GM08714 (cell line): ENCODE measurements around the gene RAB7B.
"Not testable (repeated sequence)": the region's sequence is repeated elsewhere in the genome, so short reads cannot be mapped to it uniquely, and the experiment has no call there.

Source experiments
- H3K4me3 ChIP-seq: fragments of 200-500 bp; sonication (Bioruptor generic); 2 replicates; pipeline ENCODE4 v1.5.1; 2014; ENCODE audit warnings: mild to moderate bottlenecking, low read length, inconsistent platforms
- ZNF274 ChIP-seq: IDR thresholded peaks from 2 replicates; pipeline ENCODE4 v1.6.1; 2012; ENCODE audit warnings: mild to moderate bottlenecking, low read depth, low read length

Gene RAB7B

DNA sequence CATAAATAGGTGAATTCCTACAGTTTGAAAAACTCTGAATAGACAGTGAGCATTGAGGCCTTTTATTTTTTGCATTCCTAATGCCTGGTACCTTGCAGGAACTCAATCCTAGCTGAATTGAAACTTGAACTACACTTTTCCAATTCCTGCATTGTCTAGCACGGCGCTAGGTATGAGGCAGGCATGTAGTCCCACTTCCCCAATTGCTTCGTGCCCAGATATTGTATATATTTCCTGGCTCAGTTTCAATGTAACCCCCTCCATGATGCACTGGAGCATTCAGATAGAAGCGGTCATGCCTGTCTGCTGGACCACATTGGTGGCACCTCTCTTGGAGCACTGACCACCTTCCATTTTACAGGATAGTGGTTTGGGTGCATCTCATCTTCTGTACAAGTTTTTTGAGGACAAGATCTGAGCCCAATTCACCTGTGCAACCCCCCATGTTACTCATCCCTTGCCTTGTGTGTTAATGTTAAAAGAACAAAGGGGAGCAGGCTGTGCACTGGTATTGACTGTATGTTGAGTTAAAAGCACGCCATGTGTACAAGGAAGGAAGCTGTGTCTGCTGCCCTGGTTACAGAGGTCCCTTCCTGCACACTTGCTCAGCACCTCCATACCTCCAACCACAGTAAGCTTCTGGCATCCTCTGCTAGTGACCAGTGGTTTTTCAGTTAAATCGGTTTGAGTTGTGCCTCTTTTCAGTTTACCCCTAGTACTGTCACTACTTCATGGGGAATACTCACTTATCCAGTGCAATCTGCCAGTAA, 10.0 kb upstream of the RAB7B start:
- no peak for TF ChIP-seq ZNF274
- H3K4me3 ChIP-seq, result no peak overlapping the region

DNA sequence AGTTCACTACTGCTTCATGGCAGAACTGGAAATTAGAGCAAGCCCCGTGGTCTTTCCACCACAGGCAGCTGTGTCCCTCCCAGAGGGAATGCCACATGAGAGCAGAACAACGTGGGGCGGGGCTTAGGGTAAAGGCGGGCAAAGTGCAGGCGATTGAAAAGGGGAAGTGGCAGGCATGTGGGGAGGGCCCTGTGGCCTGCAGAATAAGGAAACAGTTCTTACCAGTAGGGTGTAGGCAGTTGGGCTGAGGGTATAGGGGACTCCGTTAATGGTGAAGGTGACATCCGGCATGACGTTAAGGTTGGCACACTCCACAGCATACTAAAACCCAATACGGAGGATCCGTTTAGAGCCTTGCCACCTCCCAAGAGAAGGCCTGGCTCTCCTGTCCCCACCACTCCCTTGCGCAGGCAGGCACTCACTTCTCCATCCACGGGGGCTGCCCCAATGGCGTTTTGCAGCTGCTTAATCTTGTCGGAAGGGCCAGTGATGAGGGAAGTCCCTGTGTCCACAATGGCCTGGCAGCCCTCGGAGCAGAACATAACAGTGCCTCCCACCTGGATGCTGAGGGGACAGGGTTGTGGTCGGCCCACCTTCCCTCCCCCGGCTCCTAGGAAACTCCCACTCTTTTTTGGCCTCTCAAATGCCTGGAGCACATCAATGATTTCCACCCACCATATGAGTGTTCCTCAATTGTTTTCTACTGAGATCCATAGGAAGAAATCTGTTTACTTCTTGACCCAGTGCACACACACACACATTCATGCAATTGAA, 9.1 kb upstream of the RAB7B start:
- no peak for TF ChIP-seq ZNF274
- no peak overlapping the region for H3K4me3 ChIP-seq

DNA sequence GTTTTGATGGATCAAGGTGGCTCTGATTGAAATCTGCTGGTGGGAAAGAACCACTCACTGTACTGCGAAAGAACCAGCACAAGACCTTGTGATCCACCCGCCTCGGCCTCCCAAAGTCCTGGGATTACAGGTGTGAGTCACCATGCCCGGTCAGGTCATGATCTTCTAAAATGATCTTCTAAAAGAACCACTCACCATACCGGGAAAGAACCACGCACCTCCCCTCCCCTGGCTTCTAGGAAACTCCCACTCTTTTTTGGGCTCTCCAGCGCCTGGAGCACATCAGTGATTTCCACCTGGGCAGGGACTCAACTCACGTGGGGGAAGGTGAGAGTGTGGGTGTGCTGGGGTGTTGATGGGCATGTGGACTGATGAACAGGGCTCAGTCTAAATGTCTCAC, 7.9 kb upstream of the RAB7B start:
- no peak for TF ChIP-seq ZNF274
- H3K4me3 ChIP-seq, result no peak overlapping the region

DNA sequence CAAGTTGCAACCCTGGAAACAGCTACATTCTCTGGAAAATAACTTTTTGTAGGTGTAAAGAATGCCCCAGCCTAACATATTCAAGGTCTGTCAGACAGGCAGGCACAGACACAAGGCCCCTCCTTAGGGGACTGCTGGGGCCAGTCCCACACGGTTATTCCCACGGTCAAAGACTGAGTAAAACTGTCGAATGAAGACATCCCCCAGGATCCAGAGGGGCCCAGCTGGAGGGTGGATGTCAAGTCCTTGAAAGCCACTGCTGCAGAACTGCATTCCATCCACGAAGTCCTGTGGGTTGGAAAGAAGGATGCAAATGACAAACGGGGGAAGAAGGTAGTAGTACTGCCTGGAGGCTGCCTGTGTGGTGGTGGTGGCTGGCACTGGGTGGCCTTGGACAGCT, 6.9 kb upstream of the RAB7B start:
- H3K4me3 ChIP-seq, result no peak overlapping the region
- TF ChIP-seq ZNF274, result no peak

- no peak for TF ChIP-seq ZNF274
- H3K4me3 ChIP-seq, result no peak overlapping the region
These were observed 3.8 kb upstream of the RAB7B start for GRCh38 chr1:206006946-206007345.

DNA sequence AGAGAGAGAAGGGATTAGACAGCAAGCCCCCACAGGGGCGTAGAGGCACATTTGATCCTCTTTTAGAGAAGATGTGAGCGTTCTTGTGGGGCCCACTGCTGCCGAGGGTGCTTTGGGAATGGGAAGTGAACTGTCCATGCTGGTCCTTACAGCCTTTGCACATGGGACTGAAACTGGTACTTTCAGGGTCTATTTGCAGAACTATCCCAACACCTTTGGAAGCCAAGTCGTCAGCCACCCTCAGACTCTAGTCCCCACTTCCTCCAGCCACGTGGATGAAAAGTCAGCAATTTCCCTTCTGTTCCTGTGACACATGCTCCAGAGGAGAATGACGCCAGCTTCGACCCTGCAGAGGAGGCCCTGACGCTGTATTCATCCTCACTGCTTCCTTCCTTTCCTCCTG, 2.6 kb upstream of the RAB7B start:
- no peak overlapping the region for H3K4me3 ChIP-seq
- no peak for TF ChIP-seq ZNF274

DNA sequence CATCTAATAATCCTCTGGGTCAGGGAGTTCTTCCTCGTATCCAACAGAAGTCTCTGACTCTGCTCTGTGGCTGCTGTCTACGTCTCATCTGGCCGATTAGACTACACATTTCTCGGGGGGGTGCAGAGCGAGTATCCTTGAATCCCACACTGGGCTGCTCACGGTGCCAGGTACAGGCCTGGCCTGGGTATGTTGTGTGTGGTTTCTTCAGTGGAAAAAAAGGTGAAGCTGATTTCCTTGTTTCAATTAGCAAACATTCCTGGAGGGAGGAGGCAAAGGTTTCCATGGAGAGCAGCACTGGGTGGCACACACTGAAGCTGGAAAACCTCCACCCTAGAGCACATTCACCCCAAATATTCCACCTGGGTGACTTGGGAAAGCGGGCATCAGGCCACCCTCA, 2.0 kb upstream of the RAB7B start:
- TF ChIP-seq ZNF274, result no peak
- H3K4me3 ChIP-seq, result no peak overlapping the region

- TF ChIP-seq ZNF274, result no peak
- no peak overlapping the region for H3K4me3 ChIP-seq
These were observed 1.6 kb upstream of the RAB7B start for GRCh38 chr1:206004826-206005225.

GRCh38 chr1:206003854-206004800, 932 bp upstream of the RAB7B start:
- no peak overlapping the region for H3K4me3 ChIP-seq
- no peak for TF ChIP-seq ZNF274

- no peak overlapping the region for H3K4me3 ChIP-seq
- no peak for TF ChIP-seq ZNF274
These were observed 1.0 kb downstream of the RAB7B start for GRCh38 chr1:206002160-206002559.

DNA sequence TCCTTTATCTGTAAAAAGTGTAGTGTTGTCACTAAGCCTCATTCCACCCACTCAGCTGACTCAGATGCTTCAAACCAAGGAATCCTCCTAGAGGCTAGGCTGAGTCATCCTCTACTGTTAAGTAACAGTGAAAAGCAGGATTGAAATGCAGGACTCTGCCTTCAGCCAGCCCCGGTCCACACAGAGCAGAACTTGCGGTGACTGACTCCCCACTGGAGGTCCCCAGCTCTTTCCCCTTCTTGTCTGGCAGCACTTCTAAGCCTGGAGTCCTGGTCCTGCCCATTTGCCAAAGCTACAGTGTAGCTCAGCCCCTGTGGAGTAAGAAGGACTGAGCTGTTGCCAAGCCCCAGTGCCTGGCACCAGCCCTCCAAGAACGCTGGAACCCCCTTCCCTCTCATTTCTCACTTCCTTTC, 1.7 kb downstream of the RAB7B start:
- H3K4me3 ChIP-seq, result no peak overlapping the region
- TF ChIP-seq ZNF274, result no peak

DNA sequence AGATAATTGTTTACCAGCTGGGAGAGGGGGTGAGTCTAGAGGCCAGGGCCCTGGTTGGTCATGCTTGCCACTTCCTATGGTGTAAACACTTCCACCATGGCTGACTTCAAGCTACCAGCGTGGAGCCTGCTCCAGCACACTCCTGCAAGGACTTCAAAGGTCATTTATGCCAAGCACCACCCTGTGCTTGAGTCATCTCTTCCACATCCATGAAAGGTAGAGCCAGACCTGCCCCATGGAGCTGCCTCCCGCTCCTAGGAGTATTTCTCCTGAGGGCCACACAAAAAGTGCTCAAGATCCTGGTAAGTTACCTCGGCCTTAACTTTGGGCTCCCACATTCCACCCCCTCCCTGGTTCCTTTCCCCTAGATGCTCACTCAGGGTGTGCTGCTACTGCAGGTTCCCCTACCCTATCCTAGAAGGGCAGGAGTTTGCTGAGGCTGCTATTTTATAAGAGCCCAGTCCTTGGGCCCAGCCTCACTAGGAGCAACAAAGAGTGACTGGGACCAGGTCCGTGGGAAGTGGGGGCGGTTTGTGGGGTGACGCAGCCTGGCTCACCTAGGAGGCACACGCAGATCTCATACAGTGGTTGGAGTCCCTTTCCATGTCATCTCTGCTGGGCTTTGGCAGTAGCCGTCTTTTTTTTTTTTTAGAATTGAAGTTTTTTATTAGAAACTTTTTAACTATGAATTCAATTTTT, 2.4 kb downstream of the RAB7B start:
- no peak for TF ChIP-seq ZNF274
- no peak overlapping the region for H3K4me3 ChIP-seq

DNA sequence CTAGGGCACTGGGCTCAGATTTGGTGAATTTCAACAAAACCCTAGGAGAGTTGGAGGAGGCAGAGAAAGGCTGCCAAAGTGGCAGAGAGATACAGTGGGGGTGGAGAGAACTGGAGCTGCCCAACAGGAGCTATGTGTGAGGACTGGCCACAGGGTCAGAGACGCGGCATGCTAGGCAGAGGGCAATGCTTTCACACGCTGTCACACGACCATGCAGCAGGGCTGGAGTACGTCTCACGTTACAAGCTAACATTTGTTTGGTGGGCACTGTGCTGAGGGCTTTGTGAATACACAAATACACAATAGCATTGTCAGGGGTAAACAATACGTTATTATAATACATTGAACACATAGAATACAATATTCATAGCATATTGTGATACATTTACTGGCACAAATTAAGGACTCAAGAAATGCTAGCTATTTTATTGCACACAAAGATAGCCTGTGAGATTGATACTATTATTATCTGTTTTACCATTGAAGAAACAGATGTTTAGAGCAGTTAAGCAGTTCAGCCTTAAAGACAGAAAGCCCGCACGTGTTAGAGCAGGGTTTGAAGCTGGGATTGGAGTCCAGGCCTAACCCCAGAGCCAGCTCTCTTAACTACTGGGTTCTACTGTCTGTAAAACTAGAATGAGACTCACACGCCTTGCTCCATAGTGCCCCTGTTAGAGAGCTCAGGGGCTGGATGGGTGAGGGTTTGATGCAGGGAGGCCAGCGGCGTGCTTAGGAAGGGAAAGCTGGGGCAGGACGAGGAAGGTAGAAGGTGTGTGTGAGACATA, 4.5 kb downstream of the RAB7B start:
- no peak for TF ChIP-seq ZNF274
- H3K4me3 ChIP-seq, result no peak overlapping the region

- H3K4me3 ChIP-seq, result not testable (repeated sequence)
These were observed 6.6 kb downstream of the RAB7B start for GRCh38 chr1:205996641-205997040.
